ENCODE measurements around the gene CALN1.

DNA sequence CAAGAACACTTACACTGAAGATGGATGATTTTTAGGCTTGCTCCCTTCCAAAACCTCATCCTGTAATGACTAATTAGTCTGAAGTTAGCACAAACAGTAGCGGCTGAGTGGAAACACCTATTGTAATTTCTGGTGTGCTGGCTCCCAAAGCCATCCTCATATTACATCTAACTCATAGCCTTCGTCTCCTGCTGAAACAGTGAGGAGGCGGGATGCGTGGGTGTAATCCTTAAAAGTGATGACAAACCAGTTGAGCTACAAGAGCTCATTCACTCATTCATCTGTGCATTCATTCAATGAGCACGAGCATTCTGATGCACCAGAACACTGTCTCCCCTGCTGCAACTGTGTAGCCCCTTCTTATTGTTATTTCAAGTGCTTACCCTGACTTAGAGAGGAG, 235.3 kb downstream of the CALN1 start:
- TF ChIP-seq, protein P1, sequence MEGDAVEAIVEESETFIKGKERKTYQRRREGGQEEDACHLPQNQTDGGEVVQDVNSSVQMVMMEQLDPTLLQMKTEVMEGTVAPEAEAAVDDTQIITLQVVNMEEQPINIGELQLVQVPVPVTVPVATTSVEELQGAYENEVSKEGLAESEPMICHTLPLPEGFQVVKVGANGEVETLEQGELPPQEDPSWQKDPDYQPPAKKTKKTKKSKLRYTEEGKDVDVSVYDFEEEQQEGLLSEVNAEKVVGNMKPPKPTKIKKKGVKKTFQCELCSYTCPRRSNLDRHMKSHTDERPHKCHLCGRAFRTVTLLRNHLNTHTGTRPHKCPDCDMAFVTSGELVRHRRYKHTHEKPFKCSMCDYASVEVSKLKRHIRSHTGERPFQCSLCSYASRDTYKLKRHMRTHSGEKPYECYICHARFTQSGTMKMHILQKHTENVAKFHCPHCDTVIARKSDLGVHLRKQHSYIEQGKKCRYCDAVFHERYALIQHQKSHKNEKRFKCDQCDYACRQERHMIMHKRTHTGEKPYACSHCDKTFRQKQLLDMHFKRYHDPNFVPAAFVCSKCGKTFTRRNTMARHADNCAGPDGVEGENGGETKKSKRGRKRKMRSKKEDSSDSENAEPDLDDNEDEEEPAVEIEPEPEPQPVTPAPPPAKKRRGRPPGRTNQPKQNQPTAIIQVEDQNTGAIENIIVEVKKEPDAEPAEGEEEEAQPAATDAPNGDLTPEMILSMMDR (IDR thresholded peaks at IDR 0.05), result no peak
- no peak for TF ChIP-seq POLR2A (IDR thresholded peaks at IDR 0.05)

Data from heart left ventricle (tissue), 13 donors.